ENCODE data around the gene FAM241B. TPM values are rescaled to one million over a fixed set of nuclear protein-coding genes. Genes with fewer than 3 reads are reported as not detected.

FAM241B gene
- total RNA-seq, 1 donor from 2014 or later = 3.4 TPM

- Mint-ChIP-seq H3K4me3 (ENCODE audit: unreplicated experiment) (no peak overlapping the region), H3K9me3 (ENCODE audit: unreplicated experiment) (no peaks in the 10 kb centered on the region), H3K27me3 (ENCODE audit: unreplicated experiment) (peaks cover 3% of the 10 kb centered on the region), H3K36me3 (ENCODE audit: unreplicated experiment) (no peaks in the 10 kb centered on the region), H3K27ac (ENCODE audit: unreplicated experiment) (no peak overlapping the region), H3K4me1 (ENCODE audit: unreplicated experiment) (peaks cover 28% of the 10 kb centered on the region)
- DNase-seq (ENCODE audit: extremely low spot score, unreplicated experiment) = no peak
- peak; percentile 49 for TF ChIP-seq CTCF (IDR thresholded peaks at IDR 0.05)
These were observed 6.9 kb downstream of the FAM241B start for GRCh38 chr10:69636626-69637605.

DNA sequence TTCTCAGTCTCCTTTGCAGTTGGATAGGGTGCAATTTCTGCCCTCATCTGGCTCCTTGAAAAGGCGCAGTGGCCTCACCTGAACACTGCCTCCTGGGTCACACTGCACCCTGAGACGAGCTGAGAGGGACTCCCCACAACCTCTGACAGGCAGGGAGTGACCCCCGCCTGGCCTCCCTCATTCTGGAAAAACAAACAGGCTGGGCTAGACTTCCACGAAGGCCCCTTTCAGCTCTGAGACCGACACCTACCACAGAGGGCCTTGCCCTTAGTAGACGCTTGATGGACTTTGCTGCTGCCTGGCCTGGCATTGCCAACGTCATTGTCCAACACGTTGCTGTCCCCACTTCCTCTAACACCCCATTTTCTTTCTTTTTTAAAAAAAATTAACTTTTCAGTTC lies 8.6 kb downstream of the FAM241B start:
- TF ChIP-seq CTCF (IDR thresholded peaks at IDR 0.05) = no peak
- H3K36me3 Mint-ChIP-seq (ENCODE audit: unreplicated experiment) = no peaks in the 10 kb centered on the region
- H3K4me1 Mint-ChIP-seq (ENCODE audit: unreplicated experiment) = peaks cover 28% of the 10 kb centered on the region
- H3K4me3 Mint-ChIP-seq (ENCODE audit: unreplicated experiment) = no peak overlapping the region
- no peak overlapping the region for H3K27ac Mint-ChIP-seq (ENCODE audit: unreplicated experiment)
- peaks cover 3% of the 10 kb centered on the region for H3K27me3 Mint-ChIP-seq (ENCODE audit: unreplicated experiment)
- H3K9me3 Mint-ChIP-seq (ENCODE audit: unreplicated experiment) = no peaks in the 10 kb centered on the region
- no peak for DNase-seq (ENCODE audit: extremely low spot score, unreplicated experiment)

- Mint-ChIP-seq H3K36me3 (ENCODE audit: unreplicated experiment) (no peaks in the 10 kb centered on the region), H3K4me1 (ENCODE audit: unreplicated experiment) (peaks cover 30% of the 10 kb centered on the region), H3K27ac (ENCODE audit: unreplicated experiment) (peak overlapping the region; percentile 79), H3K27me3 (ENCODE audit: unreplicated experiment) (peaks cover 3% of the 10 kb centered on the region), H3K9me3 (ENCODE audit: unreplicated experiment) (no peaks in the 10 kb centered on the region), H3K4me3 (ENCODE audit: unreplicated experiment) (no peak overlapping the region)
- peak; percentile 93 for TF ChIP-seq CTCF (IDR thresholded peaks at IDR 0.05)
- no peak for DNase-seq (ENCODE audit: extremely low spot score, unreplicated experiment)
These were observed 9.5 kb downstream of the FAM241B start for GRCh38 chr10:69639291-69640195.

GRCh38 chr10:69640196-69640980 lies 10.3 kb downstream of the FAM241B start:
- Mint-ChIP-seq H3K27me3 (ENCODE audit: unreplicated experiment) (peaks cover 3% of the 10 kb centered on the region), H3K27ac (ENCODE audit: unreplicated experiment) (peak overlapping the region; percentile 79), H3K9me3 (ENCODE audit: unreplicated experiment) (no peaks in the 10 kb centered on the region), H3K4me1 (ENCODE audit: unreplicated experiment) (peaks cover 35% of the 10 kb centered on the region), H3K4me3 (ENCODE audit: unreplicated experiment) (no peak overlapping the region), H3K36me3 (ENCODE audit: unreplicated experiment) (no peaks in the 10 kb centered on the region)
- DNase-seq (ENCODE audit: extremely low spot score, unreplicated experiment) = no peak
- no peak for TF ChIP-seq CTCF (IDR thresholded peaks at IDR 0.05)
